GM18499 (cell line): ENCODE data around the gene C1orf159.
"Not testable (repeated sequence)": the region's sequence is repeated elsewhere in the genome, so short reads cannot be mapped to it uniquely, and the experiment has no call there.

Experiments
- ATAC-seq: cut with Tn5 transposase; IDR thresholded peaks from one replicate; pipeline ENCODE4 v1.9.1; 2021; ENCODE audit warnings: moderate number of reproducible peaks; ENCODE audit not compliant: insufficient read depth, unreplicated experiment

The C1orf159 gene

DNA sequence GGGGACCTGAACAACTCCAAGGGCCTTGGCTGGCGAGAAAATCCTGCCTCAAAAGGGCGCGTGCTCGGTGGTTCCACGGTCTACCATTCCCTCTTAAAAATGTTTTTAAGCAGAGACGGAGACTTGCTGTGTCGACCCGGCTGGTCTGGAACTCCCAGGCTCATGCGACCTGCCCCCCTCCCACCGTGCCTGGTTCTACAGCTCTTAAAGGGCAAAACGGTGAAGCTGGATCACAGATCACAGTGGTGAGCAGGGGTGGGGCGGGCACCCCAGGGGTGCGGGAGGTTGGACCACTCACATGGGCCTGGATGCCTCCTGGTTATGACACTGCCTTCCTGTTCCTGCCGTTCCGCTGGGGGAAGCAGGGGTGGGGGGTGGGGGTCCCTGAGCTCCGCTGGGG lies 4.2 kb upstream of the C1orf159 start:
- ATAC-seq: no peak

DNA sequence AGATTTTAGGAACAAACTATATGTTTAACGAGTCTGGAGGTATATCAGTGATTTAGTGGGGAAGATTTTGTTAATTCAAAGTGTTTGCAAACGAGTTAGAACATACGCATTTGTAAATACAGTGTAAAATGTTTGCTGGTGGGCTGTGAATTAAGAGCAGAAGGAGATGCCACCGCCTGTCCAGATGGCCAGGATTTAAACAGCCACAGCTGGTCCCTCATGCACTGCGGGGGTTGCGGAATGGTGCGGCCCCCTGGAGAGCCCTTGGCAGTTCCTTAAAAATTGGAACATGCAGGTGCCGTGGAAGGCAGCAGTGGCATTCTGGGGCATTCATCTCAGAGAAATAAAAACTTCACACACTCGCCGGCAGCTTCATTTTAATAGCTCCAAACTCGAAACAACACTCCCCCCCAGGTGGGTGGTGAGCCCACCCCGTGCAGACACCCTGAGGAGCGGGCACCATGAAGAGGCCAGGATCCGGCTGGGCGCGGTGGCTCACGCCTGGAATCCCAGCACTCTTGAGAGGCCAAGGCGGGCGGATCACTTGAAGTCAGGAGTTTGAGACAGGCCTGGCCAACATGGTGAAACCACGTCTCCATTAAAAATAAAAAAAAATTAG lies 3.5 kb upstream of the C1orf159 start:
- no peak for ATAC-seq

DNA sequence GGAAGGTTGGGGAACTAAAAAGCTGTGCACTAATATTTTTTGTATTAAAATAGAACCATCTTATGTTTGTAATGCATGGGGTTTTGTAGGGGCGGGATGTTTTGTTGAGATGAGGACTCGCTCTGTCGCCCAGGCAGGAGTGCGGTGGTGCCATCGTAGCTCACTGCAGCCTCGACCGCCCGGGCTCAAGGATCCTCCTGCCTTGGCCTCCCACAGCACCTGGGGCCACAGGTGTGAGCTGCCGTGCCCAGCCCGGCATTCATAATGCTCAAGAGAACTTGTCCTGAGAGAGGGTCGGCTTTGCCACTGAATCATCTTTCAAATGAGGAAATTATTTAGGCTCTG lies 3.0 kb upstream of the C1orf159 start:
- no peak for ATAC-seq

DNA sequence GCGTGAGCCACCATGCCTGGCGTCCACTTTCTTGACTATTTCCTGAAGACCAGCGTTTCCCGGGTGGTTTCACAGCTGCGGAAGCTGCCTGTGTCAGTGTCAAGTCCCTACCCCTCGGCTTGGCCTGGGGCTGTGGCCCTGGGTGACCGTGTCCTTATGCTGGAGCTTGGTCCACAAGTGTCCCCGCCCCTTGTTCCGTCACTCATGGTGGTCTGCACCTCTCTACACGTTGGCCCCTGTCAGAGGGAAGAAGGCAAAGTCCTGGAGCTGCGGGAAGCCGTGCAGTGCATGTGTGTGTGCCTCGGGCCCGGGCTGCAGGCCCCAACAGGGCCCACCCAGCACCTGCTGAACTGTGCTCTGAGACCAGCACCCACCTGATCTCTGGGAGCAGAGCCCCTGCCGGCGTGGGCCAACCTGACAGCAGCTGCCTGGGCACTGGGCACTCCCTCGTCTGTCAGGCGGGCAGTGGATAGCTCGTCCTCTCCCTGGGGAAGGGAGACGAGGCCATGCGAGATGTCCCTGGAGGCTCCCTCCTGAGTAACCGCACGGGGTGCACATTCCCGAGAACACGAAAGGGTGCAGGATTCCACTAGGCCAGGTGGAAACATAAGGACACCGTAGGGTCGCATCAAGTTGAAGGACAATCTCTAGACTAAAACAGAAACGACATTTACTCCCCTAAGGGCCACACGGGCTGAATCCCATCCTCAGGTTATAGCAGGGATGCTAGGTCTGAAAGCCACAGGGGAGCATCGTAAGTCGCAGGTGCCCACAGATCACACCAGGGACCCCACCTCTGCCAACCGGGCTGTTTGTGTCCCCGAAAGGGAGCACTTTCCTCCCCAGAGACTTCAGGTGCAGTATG lies 2.4 kb upstream of the C1orf159 start:
- no peak for ATAC-seq

DNA sequence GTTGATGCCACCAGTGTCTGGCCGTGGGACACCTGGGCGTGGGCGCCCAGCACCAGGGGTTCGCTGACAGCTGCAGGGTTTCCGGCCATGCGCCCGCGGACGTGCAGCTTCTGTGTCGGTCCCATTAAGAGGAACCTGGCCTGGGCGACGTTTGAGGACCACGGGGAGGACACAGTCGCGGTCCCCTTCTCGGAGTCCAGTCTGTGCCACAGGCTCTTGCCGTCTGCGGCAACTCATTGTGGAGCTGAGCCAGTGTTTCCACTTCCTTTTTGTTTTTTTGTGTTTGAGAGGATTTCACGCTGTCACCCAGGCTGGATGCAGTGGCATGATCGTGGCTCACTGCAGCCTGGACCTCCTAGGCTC lies 1.6 kb upstream of the C1orf159 start:
- ATAC-seq: no peak

DNA sequence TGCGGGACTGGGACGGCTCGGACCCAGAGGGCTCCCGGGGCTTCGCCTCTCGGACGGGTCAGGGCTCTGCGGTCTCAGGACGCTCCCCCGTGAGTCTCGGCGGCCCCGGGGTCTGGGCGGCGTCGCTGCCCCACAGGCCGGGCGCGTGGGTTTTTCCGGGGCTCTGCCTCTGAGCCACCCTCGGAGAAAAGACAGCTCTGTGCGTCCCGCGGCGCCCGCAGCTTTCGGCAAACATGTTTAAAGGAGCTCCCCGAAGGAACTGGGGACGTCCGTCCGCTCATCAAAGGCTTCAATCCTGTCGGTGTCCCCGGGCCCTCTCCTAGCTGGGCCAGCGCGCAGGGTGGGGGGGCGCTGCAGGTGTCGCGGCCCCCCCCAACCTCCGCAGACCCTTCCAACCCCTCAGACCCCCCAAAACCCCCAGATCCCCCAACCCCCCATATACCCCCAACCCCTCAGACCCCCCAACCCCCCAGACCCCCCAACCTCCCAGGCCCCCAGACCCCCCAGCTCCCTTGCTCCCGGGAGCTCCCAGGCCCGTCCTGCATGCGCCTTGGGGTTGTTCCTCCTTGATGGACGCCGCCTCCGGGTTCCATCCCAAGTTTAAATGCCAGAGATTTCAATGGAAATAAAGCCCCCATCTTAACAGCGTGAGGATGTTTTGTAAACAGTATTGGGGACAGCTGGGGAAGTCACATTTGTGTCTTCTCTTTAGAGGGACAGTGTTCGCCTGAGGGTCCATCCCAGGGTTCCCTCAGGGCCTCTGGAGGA lies 996 bp upstream of the C1orf159 start:
- no peak for ATAC-seq

DNA sequence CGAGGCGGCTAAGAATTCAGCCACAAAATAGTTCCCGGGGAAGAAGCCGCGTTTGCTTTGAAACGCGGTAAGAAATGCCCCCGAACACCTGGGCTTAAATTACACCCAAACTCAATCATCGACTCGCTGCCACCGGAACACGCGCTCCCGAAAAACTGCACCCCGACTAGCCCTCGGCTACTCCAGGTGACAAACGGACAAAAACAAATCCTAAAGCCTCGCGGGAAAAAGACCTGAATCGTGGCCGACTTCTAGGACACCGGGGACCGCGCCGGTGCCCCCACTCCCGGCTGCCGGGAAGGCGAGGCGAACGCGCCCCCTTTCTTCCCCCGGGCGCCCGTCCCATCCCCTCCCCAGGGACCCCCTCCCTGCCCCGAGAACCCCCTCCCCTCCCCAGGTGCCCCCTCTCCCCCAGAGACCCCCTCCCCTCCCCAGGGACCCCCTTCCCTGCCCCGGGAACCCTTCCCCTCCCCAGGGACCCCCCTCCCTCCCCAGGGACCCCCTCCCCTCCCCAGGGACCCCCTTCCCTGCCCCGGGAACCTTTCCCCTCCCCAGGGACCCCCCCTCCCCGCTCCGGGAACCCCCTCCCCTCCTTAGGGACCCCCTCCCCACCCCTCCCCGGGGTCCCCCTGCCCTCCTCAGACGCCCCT lies 628 bp downstream of the C1orf159 start:
- no peak for ATAC-seq

DNA sequence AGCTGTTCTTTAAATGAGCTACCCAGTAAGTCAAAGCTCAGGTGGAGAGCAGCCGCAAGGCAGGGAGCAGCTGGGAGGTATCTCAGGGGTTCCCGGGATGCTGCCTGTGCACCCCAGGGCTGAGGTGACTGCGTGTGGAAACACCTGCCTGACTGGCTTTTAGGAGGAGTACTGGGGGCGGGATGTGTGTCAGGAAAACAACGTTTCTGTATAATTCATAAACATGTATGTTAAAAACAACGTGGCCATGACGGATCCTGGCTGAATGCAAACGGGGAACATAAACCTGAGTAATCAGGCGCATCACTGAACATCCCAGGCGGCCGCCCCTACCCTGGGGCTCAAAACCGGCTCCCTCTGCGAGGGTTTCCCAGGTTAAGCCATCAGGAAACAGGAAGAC lies 1.5 kb downstream of the C1orf159 start:
- ATAC-seq: no peak

DNA sequence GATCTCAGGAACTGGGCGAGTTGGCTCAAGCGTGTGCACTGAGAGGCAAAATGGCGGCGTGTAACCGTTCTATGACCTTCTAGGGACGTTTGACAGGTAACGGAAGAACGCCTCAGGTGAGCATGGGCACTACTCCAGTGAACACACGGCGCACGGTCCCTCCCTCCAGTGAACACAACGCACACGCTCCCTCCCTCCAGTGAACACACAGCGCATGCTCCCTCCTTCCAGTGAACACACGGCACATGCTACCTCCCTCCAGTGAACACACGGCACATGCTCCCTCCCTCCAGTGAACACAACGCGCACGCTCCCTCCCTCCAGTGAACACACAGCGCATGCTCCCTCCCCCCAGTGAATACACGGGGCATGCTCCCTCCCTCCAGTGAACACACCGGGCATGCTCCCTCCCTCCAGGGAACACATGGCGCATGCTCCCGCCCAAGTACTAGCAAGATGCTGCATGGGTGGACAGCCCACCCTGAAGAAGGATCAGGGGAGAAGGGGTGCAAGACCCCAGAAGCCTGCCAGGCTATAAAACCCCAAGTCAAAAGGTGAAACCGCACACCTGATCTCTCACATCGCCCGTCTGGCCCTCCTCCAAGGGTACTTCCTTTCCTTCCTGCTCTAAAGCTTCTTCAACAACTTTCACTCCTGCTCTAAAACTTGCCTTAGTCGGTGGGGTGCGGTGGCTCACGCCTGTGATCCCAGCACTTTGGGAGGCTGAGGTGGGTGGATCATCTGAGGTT lies 3.5 kb downstream of the C1orf159 start:
- no peak for ATAC-seq

DNA sequence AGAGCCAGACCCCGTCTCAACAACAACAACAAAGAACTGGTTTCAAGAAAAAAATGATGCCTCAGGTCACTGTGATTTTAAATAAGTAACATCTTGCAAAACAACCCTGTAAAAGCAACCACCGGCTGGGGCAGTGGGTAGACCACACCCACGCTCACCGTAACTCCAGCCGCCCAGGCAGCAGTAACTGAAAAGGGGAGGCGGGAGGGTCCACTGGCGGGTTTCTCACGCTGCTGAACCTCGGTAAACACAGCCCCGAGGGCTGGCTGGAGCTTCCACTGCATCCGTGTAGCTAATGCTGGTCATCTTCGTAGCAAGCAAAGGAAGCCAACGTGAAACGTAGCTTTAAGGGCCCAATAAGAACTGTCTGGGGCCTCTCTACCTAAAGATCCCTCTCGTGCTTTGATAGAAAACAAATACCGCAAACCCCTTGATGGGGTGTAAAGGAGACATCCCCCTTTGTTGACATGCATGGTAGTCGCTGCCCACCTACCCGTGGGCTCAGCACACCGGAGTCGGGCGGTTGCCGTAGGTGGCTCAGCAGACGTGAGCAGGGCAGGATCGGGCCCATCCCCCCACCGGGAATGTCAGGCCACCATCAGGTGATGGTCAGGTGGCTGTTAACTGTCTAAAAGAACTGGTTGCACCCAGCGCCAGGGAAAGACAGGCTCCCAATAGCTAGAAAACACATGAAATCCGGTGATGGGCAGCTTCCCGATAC lies 4.2 kb downstream of the C1orf159 start:
- ATAC-seq: no peak

DNA sequence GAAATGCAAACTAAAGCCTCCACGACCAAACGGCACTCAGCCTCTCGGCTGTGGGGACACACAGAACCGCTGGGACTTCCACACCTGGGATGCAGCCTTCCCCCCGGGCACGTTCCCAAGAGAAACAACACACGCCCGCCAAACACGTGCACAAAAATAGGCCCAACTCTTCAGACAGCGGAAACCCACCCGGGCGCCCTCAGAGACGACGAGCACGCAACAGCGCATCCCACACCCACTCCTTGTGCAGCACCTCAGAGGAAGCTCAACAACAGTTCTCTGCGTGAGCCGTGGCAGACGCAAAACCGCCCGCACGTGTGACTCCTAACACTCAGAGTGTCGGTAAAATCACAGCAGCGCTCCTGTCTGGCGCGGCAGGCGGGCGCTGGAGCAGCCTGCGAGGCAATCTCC lies 5.3 kb downstream of the C1orf159 start:
- no peak for ATAC-seq

DNA sequence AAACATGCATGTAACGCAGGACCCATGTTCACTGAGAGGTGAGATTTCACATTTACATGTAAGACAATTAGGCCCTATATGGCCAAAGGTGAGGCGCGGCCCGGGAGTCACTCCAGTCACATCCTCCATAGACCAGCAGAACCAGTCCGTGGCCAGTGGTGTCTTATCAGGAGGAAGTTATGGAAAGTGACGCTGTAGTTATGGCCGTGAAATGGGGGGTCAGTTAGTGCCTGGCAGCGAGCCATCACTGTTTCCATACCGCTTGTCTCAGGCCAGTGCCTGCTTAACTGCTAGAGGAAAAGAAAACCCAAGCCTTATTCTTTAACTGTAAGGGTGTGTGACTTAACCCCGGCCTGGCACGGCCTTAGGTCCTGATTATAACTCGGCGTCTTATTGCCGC lies 6.1 kb downstream of the C1orf159 start:
- no peak for ATAC-seq

DNA sequence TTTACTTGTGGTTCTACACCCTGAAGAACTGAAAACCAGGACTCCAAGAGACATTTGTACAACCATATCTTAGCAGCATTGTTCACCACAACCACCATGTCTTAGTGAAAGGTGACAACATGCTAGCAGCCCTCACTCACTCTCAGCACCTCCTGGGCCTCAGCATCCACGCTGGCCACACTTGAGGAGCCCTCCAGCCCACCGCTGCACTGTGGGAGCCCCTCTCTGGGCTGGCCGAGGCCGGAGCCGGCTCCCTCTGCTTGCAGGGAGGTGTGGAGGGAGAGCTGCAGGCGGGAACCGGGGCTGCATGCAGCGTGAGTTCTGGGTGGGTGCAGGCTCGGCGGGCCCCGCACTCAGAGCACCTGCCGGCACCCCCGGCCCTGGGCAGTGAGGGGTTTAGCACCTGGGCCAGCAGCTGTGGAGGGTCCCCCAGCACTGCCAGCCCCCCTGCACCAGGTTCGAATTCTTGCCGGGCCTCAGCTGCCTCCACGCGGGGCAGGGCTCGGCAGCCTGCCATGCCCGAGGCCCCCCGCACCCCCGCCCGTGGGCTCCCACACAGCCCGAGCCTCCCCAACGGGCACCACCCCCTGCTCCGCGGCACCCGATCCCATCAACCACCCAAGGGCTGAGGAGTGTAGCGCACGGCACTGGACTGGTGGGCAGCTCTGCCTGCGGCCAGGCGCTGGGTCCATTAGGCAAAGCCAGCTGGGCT lies 9.2 kb downstream of the C1orf159 start:
- ATAC-seq: no peak

DNA sequence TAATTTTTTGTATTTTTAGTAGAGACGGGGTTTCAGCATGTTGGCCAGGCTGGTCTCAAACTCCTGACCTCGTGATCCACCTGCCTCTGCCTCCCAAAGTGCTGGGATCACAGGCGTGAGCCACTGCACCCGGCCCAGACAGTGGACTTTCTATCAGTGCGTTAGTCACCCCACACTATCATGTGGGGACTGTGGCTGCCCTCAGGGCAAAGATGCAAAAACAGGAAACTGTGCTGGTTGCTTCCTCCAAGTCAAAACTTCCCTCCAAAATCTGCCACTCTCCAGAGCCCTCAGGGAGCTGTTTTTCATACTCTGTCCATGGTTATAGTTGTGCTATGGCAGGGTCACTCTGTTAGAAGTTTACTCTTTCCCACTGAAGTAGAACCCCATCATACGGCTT lies 11.7 kb downstream of the C1orf159 start:
- ATAC-seq: not testable (repeated sequence)

DNA sequence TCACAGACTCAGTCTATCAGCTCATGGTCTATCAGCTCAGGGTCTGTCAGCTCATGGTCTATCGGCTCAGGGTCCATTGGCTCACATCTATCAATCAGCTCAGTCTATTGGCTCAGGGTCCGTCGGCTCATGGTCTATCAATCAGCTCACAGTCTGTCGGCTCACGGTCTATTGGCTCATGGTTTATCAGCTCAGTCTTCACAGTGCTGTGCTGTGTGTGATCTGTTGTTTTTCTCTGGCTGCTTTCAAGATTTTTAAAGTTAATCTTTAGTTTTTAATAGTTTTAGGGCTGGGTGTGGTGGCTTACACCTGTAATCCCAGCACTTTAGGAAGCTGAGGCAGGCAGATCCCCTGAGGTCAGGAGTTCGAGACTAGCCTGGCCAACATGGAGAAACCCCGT lies 14.4 kb downstream of the C1orf159 start:
- no peak for ATAC-seq

DNA sequence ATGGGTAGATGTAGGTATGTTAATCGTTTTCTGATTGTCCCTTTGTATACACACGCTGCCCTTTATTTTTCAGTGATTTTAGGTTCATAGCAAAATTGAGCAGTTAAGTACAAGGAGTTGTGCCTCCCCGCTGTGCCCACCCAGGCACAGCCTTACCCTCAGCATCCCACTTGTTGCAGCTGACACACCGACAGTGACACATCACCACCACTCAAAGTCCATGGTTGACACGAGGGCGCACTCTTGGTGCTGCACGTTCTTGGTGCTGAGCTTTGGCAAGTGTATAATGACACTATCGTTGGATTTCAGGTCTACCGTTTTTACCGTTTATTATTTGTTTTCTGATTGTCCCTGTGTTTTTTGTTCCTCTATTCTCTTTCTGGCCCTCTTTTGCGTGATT lies 15.6 kb downstream of the C1orf159 start:
- no peak for ATAC-seq

DNA sequence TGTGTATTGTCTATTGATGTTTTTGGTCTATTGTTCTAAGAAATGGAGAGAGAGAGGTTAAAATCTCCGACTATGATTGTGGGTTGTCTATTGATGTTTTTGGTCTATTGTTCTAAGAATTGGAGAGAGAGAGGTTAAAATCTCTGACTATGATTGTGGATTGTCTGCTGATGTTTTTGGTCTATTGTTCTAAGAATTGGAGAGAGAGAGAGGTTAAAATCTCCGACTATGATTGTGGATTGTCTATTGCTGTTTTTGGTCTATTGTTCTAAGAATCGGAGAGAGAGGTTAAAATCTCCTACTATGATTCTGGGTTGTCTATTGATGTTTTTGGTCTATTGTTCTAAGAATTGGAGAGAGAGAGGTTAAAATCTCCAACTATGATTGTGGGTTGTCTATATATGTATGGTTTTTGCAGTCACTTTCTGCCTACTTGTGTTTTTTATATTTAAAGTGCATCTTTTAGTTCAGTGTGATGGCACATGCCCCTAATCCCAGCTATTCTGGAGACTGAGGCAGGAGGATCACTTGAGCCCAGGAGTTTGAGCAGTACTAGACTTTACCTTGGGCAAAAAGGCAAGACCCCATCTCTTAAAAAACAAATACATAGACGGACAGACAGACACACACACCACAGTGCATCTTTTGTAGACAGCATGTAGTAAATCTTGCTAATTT lies 16.2 kb downstream of the C1orf159 start:
- no peak for ATAC-seq

DNA sequence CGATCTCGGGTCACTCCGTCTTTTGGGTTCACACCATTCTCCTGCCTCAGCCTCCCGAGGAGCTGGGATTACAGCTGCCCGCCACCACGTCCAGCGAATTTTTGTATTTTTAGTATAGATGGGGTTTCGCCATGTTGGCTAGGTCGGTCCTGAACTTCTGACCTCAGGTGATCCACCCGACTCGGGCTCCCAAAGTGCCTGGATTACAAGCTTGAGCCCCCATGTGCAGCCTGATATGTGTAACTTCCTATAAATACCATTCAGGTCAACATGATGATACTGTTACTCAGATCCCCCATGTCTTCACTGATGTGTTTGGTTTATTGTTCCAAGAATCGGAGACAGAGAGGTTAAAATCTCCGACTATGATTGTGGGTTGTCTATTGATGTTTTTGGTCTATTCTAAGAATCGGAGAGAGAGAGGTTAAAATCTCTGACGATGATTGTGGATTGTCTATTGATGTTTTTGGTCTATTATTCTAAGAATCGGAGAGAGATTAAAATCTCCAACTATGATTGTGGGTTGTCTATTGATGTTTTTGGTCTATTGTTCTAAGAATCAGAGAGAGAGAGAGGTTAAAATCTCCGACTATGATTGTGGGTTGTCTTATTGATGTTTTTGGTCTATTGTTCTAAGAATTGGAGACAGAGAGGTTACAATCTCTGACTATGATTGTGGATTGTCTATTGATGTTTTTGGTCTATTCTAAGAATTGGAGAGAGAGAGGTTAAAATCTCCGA lies 17.0 kb downstream of the C1orf159 start:
- no peak for ATAC-seq
